ENCODE measurements around the gene SMIM24.

SMIM24 gene

GRCh38 chr19:3474010-3474409, 6.3 kb downstream of the SMIM24 start:
- DNase-seq (ENCODE audit: low spot score): no peak

DNA sequence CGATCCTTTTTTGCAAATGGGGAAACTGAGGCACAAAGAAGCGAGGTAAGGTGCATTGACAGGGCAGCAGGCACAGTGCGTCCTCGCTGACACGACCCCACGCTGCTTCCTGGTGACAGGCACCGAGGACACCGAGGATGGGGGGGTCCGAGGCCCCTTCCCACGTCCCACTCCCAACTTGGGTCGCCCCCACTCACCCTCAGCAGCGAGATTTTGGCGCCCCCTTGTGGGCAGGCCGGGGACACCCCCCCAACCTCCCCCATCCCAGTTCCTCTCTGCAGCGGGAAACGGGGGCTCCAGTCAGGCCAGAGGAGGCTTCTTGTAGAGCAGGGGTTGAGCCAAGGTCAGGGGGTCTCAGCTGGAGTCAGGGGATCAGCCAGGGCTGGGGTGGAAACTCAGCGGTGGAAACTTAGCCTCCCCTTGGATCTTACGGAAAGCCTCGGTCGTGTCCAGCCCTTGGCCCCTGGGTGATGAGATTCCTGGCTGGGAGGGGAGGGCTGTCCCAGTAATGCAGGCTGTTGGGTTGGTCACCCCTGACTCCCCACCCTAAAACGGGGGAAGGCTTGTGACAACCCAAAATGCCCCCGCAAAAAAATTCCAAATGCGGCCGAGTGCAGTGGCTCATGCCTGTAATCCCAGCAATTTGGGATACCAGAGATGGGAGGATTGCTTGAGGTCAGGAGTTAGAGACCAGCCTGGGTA, 8.2 kb downstream of the SMIM24 start:
- DNase-seq (ENCODE audit: low spot score): peak; percentile 83

GRCh38 chr19:3470500-3471128, 9.7 kb downstream of the SMIM24 start:
- no peak for DNase-seq (ENCODE audit: low spot score)

DNA sequence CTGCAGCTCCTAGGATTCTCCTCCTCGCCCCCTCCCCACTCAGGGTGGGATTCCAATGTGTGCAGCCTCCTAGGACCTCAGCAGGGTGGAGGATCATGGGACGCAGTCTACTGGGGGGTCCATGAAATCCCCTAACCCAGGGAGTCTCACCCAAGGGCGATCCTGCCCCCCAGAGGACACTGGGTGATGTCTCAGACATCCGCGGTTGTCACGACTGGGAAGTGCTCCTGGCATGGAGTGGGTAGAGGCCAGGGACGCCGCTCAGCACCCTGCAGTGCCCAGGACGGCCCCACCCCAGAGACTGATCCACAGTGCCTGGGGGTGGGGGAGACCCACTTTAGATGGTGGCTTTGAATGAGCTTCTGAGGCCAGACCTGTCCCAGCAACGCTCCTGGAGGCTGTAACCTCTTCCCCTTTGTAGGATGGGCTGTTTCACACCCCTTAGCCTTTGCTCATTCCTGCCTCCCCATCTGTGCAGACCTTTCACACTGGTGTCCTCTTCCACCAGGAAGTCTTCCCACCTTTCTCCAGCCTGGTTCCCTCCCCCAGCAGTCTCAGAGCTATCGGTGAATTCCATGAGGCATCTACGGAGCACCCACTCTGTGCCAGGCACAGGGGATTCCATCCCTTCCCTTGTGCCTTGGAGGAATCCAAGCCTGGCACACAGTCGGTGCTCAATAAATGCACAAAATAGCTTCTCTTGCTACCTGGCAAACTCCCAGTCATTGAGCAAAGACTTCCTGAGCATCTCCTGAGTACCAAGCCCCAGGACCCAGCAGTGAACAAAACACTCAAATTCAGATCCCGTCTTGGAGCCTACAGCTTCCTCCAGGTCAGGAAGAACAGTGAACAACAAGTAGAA, 10.5 kb downstream of the SMIM24 start:
- DNase-seq (ENCODE audit: low spot score): no peak

DNA sequence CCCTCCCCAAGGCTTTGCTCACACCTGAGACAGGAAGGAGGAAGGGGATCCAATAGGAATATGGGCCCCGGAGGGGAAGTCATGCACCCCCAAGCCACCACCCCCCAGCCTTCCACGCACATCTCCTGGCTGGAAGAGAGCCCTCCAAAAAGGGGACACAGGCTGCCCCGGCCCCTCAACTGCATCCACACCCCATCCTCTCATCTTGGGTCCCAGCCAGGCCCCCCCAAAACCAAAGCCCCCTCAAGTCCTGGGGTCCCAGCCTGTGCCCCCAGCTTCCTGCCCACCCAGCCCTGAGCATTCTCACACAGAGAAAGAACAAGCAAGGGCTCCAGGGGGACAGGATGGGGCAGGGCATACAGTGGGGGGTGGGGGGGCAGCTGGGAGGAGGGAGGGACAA, 12.1 kb downstream of the SMIM24 start:
- DNase-seq (ENCODE audit: low spot score): no peak

GRCh38 chr19:3467437-3468198, 12.7 kb downstream of the SMIM24 start:
- DNase-seq (ENCODE audit: low spot score): no peak

DNA sequence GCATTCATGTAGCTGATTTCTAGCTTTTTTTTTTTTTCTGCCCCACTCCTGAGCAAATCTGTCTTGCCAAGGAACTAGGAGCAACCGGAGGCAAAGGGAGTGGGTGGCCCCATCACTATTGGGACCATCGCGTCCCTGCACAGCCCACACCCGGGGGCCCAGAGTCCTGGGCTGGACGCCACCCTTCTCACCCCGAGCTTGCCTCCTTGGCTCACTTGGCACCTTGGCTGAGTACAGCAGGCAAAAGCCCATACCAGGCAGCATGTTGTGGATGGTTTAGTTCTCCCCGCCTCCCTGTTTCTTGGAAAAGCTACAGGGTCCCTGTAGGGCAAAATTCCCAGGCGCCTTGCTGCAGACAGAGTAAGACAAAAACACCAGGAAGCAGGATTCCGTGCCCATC, 13.7 kb downstream of the SMIM24 start:
- no peak for DNase-seq (ENCODE audit: low spot score)

GRCh38 chr19:3465552-3465951, 14.8 kb downstream of the SMIM24 start:
- no peak for DNase-seq (ENCODE audit: low spot score)

- no peak for DNase-seq (ENCODE audit: low spot score)
Measured at GRCh38 chr19:3464587-3465235, 15.6 kb downstream of the SMIM24 start.

GRCh38 chr19:3463714-3464586, 16.4 kb downstream of the SMIM24 start:
- DNase-seq (ENCODE audit: low spot score): no peak

GRCh38 chr19:3462991-3463713, 17.2 kb downstream of the SMIM24 start:
- no peak for DNase-seq (ENCODE audit: low spot score)

- DNase-seq (ENCODE audit: low spot score): no peak
Measured at GRCh38 chr19:3459965-3460582, 20.3 kb downstream of the SMIM24 start.

- DNase-seq (ENCODE audit: low spot score): no peak
Measured at GRCh38 chr19:3459089-3459881, 21.0 kb downstream of the SMIM24 start.

- no peak for DNase-seq (ENCODE audit: low spot score)
Measured at GRCh38 chr19:3458229-3459088, 21.9 kb downstream of the SMIM24 start.

GRCh38 chr19:3457528-3458228, 22.6 kb downstream of the SMIM24 start:
- no peak for DNase-seq (ENCODE audit: low spot score)

DNA sequence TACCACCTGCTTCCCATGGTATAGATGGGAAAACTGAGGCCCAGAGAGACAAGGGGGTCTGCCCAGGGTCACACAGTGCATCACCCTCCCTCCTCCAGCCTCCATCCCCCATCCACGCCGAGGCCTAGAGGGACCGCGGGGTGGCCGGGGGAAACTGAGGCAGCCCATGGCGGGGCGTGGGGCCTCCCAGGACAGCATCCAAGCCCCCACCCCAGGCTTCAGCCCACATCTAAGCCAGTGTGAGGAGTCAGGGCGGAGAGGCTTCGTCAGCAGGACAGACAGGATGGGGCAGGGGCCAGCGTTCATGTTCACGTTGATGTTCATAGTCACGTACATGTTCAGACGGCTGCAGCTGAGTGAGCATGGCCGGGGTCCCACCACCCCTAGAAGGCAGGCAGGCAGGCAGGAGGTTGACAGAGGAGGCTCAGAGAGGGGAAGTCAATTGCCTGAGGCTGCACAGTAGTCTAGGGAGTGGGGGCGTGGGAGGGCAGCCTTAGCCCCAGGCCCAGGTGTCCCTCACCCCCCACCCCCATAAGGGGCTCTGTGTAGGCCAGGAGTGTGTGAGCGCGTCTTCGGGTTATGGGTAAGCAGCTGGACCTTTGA, 23.3 kb downstream of the SMIM24 start:
- no peak for DNase-seq (ENCODE audit: low spot score)

All from D341Med (cell line).